ENCODE results near the gene TMEM181. TPM values are rescaled to one million over a fixed set of nuclear protein-coding genes. Genes with fewer than 3 reads are reported as not detected.

Gene TMEM181
- polyA plus RNA-seq, 1 of the 3 experiments (the other 2 are of a cell fraction), result 19.5 TPM

DNA sequence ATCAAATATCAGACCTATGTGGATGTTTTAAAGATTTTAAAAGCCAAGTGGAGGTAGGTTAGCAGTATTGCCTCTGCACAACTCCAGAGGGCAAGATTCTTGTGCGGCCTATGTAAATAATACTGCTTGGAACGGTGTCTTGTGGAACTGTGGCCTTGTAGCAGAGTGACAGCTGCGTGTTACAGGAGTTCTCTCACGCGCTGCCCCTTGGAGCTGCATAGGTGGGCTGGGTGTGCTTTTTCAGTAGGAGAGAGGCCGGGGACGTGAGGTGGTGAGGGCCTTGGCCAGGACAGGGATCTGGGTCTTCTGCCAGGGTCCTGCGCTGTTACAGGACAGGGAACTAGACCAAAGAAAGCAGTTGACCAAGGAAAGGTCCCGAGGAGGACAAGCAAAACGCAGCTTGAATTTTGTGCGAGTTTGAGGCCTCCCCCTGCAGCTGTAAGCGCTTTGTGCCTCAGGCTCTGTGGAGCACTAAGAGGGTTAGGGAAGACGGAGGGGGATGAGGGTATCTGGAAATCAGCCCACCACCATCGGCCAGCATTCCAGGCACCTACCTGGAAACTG is 1.5 kb downstream of the TMEM181 start:
- TF ChIP-seq RAD21 (IDR thresholded peaks at IDR 0.05; ENCODE audit: low read length) (no peak), MEF2A (IDR thresholded peaks at IDR 0.05; ENCODE audit: borderline replicate concordance, low read depth) (no peak), TAF1 (IDR thresholded peaks at IDR 0.05; ENCODE audit: borderline replicate concordance, low read depth, low read length) (no peak), EP300 (IDR thresholded peaks at IDR 0.05; ENCODE audit: borderline replicate concordance in 1 of 2, low read depth in 1 of 2, low read length in 1 of 2) (no peak), NFIC (IDR thresholded peaks at IDR 0.05; ENCODE audit: borderline replicate concordance) (no peak), EZH2phosphoT487 (IDR thresholded peaks at IDR 0.05; ENCODE audit: borderline replicate concordance, low read depth) (no peak), MXI1 (IDR thresholded peaks at IDR 0.05; ENCODE audit: low read depth, low read length) (no peak), JUND (IDR thresholded peaks at IDR 0.05) (no peak), SIN3A (IDR thresholded peaks at IDR 0.05; ENCODE audit: borderline replicate concordance, low read depth, low read length) (no peak), RCOR1 (IDR thresholded peaks at IDR 0.05; ENCODE audit: low read length) (no peak), GATA2 (CRISPR knock-in tag; IDR thresholded peaks at IDR 0.05) (no peak), YY1 (IDR thresholded peaks at IDR 0.05; ENCODE audit: low read depth) (no peak), ELF1 (IDR thresholded peaks at IDR 0.05) (no peak), USF1 (IDR thresholded peaks at IDR 0.05; ENCODE audit: borderline replicate concordance, low read depth) (no peak)
- no peak overlapping the region for H2AFZ ChIP-seq (ENCODE audit: low read depth)
- no peaks in the 10 kb centered on the region for H3K9me2 ChIP-seq
- no peaks in the 10 kb centered on the region for H3K27me3 ChIP-seq (ENCODE audit: insufficient read depth)
- H3F3A ChIP-seq (replicated peaks; ENCODE audit: insufficient read depth), result no peaks in the 10 kb centered on the region
- ChIA-PET POLR2A (no interaction called here), CTCF (no interaction called here)
- peak overlapping the region; percentile 86 to 90 for H3K4me3 ChIP-seq (ENCODE audit: low read depth in 2 of 2, low read length in 1 of 2)
- DNase-seq, result no peak
- H3K4me2 ChIP-seq, result peak overlapping the region; percentile 99
- peaks cover 11 to 27% of the 10 kb centered on the region in 2 experiments; a peak in 3 of 4 replicates for H3K4me1 ChIP-seq (ENCODE audit: control insufficient read depth in 1 of 2, insufficient read depth in 2 of 2, low read depth in 1 of 2, low read length in 1 of 2)
- no peak overlapping the region for H3K27ac ChIP-seq (ENCODE audit: low read depth in 2 of 2, low read length in 1 of 2)
- H3K36me3 ChIP-seq (replicated peaks in 1 of 2; ENCODE audit: control insufficient read depth in 1 of 2, insufficient read depth in 2 of 2, low read length in 1 of 2), result no peaks in the 10 kb centered on the region
- peaks cover 61% of the 10 kb centered on the region for H3K79me2 ChIP-seq (ENCODE audit: insufficient read depth)
- H3K9me3 ChIP-seq, result no peaks in the 10 kb centered on the region
- peak overlapping the region; percentile 83 for H3K9ac ChIP-seq
- WGBS (ENCODE audit: low lambda C conversion rate), result 81% methylated on average over 14 of the region's 14 CpGs
- peaks cover 51% of the 10 kb centered on the region for H4K20me1 ChIP-seq (ENCODE audit: insufficient read depth)

- peak overlapping the region; percentile 99 for H3K4me2 ChIP-seq
Observed at GRCh38 chr6:158561938-158562337, 2.0 kb downstream of the TMEM181 start.

More at GRCh38 chr6:158561938-158562337, 2.0 kb downstream of the TMEM181 start:
- TF ChIP-seq SIN3A (IDR thresholded peaks at IDR 0.05; ENCODE audit: borderline replicate concordance, low read depth, low read length) (no peak), TEAD4 (IDR thresholded peaks at IDR 0.05; ENCODE audit: borderline replicate concordance, insufficient read depth) (no peak), JUND (IDR thresholded peaks at IDR 0.05) (no peak), GATA2 (CRISPR knock-in tag; IDR thresholded peaks at IDR 0.05) (no peak), TAF1 (IDR thresholded peaks at IDR 0.05; ENCODE audit: borderline replicate concordance, low read depth, low read length) (no peak), POLR2AphosphoS5 (IDR thresholded peaks at IDR 0.05; ENCODE audit: low read depth, low read length) (no peak), REST (IDR thresholded peaks at IDR 0.05; ENCODE audit: low read depth, low read length) (no peak), GABPA (IDR thresholded peaks at IDR 0.05; ENCODE audit: low read depth) (no peak), USF1 (IDR thresholded peaks at IDR 0.05; ENCODE audit: borderline replicate concordance, low read depth) (no peak), RAD21 (IDR thresholded peaks at IDR 0.05; ENCODE audit: low read length) (no peak)
- no peak overlapping the region for H3K27ac ChIP-seq (ENCODE audit: low read depth in 2 of 2, low read length in 1 of 2)
- no peak overlapping the region for H2AFZ ChIP-seq (ENCODE audit: low read depth)
- peak overlapping the region; percentile 83; the same call in 1 of the 2 replicates for H3K9ac ChIP-seq
- POLR2A ChIA-PET, result no interaction called here
- H3K36me3 ChIP-seq (replicated peaks in 1 of 2; ENCODE audit: control insufficient read depth in 1 of 2, insufficient read depth in 2 of 2, low read length in 1 of 2), result no peaks in the 10 kb centered on the region
- CTCF ChIA-PET, result no interaction called here
- no peaks in the 10 kb centered on the region for H3K9me3 ChIP-seq
- H4K20me1 ChIP-seq (ENCODE audit: insufficient read depth), result peaks cover 56% of the 10 kb centered on the region
- H3K9me2 ChIP-seq, result no peaks in the 10 kb centered on the region
- peak overlapping the region in 1 of 2 experiments; percentile 90; a peak in 1 of 4 replicates for H3K4me3 ChIP-seq (ENCODE audit: low read depth in 2 of 2, low read length in 1 of 2)
- H3K4me1 ChIP-seq (ENCODE audit: control insufficient read depth in 1 of 2, insufficient read depth in 2 of 2, low read depth in 1 of 2, low read length in 1 of 2), result peaks cover 11 to 27% of the 10 kb centered on the region in 2 experiments; a peak in 3 of 4 replicates
- peaks cover 61% of the 10 kb centered on the region for H3K79me2 ChIP-seq (ENCODE audit: insufficient read depth)
- DNase-seq, result no peak
- H3K27me3 ChIP-seq (ENCODE audit: insufficient read depth), result no peaks in the 10 kb centered on the region
- 94% methylated on average over 8 of the region's 8 CpGs for WGBS (ENCODE audit: low lambda C conversion rate)
- H3F3A ChIP-seq (replicated peaks; ENCODE audit: insufficient read depth), result no peaks in the 10 kb centered on the region
